GM21367 (cell line): ENCODE measurements around the gene SLC25A18.

Experiments
- ATAC-seq: cut with Tn5 transposase; IDR thresholded peaks from one replicate; pipeline ENCODE4 v1.9.1; 2021; ENCODE audit not compliant: unreplicated experiment

Gene SLC25A18

DNA sequence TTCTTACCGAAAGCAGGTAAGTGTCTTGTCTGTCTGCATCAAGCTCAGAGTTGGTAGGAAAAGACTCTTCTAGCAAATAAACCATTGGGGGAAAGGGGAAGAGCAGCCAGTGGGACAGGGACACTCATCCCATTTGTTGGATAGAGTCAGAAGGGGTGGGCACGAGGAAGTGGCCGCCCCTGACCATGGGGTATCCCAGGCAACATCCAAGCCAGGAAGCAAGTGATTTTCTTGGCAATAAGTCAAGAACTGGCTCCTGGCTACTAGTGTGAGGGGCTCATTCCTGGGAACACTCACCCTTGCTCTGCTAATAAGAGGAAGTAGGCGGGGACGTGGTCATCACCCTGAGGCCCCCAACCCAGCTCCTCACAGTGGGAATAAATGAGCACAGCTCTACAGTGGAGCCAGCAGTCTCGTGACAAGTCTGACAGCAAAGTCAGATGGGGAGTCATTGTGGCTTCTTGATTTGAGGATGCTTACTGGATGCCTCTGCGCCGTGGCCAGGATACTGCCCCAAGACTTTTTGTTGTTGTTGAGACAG lies 6.7 kb downstream of the SLC25A18 start:
- no peak for ATAC-seq

DNA sequence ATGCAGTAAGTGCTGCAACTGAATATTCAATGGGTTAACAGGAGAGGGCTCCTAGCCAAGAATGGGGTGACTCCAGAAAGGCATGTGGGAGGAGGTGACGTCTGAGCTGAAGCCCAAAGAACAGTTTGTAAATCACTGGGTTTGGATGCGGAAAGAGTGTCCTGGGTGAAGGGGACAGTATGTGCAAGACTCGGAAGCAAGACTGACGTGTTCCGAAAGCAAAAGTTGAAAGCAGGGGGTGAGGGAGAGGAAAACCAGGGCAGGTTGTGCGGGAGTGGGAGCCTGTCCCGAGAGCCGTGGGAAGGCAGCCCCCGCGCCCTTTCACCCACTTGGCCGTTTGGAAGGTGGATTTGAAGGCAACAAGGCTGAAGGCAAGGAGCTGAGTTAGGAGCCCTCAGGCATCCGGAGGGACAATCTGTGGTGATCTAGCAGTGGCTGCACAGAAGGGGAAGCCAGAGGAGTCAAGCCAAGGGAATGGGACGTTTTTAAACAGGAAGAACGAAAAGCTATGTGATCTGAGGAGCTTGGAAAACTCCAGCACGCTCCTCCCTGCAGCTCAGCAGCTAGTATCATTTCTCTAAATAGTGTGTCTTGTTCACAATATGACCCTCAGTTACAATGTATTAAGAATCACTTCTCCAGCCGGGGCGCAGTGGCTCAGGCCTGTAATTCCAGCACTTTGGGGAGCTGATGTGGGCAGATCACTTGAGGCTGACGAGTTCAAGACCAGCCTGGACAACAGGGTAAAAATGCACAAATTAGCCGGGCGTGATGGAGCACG lies 7.7 kb downstream of the SLC25A18 start:
- no peak for ATAC-seq

DNA sequence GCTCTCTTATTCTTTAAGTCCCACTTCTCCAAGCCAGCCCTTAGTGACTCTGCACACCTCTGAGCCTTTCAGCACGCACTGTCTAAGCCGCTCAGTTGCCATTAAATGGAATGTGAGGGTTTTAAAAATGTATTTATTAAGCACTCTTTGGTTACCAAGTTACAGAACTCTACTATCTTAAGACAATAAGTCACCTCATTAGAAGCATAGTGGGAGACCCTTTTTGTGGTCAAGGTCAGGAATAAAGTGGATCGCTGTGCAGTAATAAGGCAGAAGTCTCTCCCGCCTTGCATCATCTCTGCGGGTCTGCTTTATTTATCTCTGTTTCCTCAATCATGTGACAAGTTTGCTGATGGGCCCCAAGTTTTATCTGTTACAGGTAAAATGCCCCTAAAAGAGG lies 11.9 kb downstream of the SLC25A18 start:
- ATAC-seq: no peak

DNA sequence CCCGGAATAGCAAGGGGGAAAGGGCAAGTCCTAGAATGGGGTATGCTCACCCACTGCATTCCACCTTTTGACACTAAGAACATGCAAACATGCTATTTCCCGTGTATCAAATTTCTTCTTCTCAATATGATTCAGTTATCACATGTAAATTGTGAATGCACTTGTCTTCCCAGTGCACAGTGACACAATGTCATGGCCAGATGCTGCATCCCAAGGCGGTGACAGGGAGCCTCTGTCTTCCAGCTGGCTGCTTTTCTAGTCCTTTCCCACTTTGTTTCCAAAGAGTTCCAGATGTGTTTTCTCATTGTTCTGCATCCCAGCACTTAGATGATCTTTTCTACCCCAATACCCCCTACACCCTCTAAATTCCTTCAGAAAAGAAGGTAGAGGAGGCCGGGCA lies 12.4 kb downstream of the SLC25A18 start:
- no peak for ATAC-seq

DNA sequence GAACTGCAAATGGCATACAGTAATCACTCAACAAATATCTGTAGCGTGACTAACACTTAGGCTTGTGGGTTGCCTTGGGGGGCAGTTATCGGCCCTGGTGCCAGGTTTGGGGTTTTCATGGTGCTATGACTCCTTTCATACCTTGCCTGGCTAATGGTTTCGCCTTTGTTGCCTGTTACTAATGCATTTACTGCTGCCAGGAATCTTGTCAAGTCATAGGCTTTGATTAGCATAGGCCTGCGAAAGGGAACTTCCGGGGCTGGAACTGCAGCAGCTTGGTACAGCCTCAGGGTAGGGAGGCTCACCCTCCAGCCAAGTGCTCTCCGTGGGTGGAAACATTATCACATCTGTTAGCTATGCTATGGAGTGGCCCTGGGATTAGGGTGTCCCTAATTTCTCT lies 13.2 kb downstream of the SLC25A18 start:
- ATAC-seq: no peak

DNA sequence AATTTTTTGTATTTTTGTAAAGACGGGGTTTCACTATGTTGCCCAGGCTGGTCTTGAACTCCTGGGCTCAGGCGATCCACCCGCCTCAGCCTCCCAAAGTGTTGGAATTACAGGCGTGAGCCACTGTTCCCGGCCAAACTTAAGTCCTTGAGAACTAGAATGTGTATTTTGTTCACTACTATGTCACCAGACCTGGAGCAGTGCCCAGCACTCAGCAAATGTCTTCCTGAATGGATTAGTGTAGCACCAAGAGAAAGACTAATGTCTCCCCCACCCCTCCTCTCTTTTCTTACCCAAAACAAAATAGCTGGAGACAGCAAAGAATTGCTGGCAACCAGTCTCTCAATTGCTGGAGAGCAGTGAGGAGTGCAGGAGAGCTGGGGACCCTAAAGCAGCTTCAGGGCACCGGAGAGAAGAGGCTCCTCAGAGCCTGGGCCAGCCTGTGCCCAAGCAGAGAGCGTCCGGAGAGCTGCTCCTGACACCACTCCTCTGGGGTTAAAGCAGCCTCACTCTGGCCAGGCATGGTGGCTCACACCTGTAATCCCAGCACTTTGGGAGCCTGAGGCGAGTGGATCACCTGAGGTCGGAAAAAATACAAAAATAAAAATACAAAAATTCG lies 14.9 kb downstream of the SLC25A18 start:
- no peak for ATAC-seq

DNA sequence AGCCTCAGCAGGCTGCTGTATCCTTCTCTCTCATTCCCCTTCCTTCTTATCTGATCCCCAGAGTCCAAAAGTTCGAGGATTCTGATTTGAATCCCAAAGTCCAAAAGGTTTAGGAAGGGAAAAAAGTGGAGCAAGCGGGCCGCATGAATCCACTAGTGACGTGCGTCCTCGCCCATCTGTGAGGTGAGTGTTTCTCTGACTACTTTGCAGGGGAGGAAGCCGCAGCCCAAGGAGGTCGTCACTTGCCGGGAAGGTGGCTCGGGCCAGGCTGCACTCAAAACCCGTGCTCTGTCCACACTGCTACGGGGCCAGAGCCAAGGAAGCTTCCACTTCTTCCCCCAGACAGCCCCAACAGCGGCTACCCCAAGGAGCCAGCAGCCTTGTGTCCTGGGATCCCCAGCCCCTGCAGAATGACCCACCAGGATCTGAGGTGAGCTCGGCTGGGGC lies 16.3 kb downstream of the SLC25A18 start:
- no peak for ATAC-seq

DNA sequence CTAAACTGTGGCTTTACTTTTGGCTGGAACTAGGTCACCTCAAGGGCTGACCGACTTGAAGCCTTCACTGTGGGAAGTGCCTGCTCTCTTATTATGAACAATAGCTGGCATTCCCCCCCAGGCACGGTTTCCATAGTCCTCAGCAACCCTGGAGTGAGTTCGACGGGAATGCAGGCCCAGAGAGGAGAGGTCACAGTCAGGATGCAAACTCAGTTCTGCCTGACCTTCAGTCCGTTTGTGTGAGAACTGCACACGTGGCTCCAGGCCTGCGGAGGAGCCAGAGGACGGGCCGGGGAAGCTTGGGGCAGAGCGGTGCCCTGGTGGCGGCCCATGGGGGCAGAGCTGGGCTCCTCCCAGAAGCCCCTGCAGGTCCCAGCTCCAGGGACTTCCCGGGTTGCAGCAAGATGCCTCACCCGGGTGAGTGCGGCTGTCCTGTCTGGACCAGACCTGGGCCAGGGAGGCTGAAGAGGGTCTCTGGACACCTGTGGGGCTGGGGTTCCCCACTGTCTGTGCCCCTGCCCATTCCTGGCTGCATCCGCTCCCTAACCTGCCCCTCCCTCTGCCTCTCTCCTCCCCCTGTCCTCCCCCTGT lies 17.2 kb downstream of the SLC25A18 start:
- no peak for ATAC-seq

DNA sequence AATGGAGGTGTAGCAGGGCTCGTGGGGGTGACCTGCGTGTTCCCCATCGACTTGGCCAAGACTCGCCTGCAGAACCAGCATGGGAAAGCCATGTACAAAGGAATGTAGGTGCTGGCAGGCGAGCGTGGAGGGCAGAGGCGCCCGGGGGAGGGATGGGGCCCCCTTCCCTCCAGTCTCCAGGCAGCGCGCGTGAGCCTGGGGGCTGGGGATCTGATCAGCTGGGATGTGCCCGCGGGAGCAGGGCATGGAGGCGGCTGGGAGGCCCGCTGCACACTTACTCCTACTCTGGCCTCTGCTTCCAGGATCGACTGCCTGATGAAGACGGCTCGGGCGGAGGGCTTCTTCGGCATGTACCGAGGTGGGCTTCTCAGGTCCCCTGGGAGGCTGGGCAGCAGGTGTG lies 17.8 kb downstream of the SLC25A18 start:
- ATAC-seq: no peak

DNA sequence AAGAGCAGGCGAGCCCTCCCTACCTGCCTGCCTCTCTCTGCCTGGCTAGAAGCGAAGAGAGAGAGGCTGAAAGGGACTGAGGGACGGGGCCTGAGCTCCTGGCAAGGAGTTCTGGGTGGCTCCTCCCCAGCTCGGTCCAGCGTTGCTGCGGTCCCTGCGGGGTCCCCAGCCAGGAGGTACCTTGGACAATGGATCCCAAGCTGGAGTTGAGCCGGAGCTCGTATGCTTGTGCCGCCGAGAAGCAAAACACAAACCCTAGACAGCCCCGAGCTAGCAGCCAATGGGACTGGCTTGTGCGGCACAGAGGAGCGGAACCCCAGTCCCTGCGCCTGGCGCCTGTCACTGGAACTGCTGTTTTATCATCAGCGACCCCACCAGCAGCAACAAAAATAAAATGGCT lies 18.3 kb downstream of the SLC25A18 start:
- ATAC-seq: no peak

DNA sequence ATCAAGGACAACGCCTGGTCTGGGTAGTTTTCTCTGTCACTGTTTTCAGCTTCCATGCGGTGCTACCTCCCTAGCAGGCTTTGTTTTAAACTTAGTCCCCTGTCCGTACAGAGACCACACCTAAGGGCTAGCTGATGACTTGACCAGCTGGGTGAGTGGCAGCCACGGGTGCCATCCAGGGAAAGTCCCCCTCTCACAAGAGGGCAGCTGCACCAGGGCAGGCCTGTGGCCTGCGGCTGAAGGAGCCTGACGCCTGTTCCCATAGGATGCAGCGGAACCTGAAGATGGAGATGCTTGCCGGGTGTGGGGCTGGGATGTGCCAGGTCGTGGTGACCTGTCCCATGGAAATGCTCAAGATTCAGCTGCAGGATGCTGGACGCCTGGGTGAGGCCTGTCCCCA lies 19.9 kb downstream of the SLC25A18 start:
- no peak for ATAC-seq

DNA sequence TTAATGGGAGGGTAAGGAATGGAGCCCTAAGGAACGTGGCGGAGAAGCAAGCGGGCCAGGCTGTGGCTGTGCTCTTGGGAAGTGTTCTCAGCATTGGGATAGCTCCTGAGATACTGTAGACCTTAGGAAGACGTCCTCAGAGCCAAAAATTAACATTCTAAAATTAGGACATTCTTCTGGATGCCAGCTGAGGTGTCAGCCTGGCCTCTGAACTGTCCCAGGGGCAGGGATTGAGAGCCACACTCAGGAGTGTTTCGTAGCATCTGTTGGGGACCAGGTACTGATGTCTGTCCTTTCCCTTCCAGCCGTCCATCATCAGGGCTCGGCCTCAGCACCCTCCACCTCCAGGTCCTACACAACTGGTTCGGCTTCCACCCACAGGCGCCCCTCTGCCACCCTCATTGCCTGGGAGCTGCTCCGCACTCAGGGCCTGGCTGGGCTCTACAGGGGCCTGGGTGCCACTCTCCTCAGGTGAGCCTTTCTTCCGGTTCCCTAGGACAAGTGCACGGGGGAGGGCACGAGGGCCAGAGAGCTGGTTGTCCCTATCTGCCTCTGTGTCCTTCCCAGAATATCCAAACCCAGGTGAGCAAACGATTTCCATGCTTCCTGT lies 23.6 kb downstream of the SLC25A18 start:
- ATAC-seq: no peak

DNA sequence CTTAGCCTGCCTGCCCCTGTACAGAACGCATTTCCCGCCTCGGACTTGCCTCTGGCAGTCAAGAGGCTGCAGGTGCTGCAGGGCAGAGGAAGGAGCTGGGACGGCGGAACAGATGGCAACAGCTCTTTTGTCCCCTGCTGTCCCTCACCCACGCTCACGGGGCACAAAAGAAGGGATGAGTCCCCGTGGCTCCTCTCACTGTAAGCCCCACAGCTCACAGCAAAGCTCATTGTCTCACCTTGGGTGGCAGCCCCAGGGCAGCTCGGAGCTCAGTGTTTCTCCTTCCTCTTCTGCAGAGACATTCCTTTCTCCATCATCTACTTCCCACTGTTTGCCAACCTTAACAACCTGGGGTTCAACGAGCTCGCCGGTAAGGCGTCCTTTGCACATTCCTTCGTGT lies 24.3 kb downstream of the SLC25A18 start:
- ATAC-seq: no peak

DNA sequence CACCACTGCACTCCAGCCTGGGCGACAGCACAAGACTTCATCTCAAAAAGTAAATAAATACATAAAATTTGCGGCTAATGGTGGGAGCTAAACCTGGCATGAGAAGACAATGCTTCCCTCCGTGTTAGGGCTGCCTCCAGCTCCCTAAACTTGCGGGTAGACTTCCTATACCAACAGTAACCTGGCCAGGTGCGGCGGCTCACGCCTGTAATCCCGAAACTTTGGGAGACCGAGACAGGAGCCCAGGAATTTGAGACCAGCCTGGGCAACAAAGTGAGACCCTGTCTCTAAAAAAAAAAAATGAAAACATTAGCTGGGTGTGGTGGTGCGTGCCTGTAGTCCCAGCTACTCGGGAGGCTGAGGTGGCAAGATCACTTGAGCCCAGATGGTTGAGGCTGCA lies 25.3 kb downstream of the SLC25A18 start:
- no peak for ATAC-seq

DNA sequence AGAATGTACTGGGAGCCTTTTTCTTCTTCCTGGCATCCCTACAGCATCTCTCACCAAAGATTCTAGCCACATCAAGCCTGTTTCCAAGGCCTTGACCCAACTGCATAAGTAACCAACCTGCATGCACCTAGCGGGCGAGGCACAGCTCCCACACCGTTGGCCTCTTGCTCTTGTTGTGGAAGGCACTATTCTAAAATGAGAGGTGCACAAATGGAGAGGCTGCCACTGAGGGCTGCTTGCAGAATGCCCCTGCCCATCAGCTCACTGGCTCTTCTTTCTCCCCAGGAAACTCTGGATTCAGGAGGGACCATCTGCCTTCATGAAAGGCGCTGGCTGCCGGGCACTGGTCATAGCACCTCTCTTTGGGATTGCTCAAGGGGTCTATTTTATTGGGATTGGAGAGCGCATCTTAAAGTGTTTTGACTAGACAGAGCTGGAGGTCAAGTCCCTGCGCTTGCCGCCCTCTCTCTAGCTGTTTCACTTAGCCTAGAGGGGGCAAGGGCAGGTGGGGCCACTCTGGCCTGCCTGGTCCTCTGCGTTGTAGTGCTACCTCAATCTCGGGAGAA lies 26.6 kb downstream of the SLC25A18 start:
- ATAC-seq: no peak

DNA sequence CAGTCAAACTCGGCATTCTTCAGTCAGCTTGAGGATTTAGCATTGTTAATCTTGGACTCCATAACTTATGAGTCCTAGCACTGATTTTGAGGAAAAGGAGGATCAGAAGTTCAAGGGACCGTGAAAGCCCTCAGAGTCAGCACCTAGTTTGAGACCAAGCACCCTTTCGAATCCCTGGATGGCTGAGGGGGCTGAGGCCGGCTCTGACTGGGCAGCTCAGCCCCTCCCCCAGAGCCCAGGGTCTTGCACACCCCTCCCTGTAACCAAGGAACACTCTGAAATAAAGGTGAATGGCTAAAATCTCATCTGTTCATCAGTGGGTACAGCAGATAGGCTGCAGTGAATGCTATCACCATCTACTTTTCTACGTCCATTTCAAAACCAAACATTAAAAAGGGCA lies 27.3 kb downstream of the SLC25A18 start:
- no peak for ATAC-seq

DNA sequence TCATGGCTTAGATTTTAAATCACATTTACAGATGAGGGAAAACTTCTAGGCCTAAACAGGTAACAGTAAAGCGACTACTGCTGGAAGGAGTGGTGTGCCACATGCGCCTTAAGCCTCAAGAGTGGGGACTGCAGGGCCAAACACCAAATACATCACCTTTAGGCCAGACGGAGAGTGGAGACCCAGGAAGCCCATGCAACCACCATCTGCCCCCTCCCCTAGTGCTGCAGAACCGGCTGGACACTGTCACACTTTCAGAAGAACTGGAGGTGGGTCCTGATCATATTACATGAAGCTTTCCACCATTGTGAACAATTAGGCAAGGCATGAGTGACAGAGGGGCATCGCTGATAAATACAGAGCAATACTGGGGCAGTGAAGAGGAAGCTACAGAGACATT lies 28.9 kb downstream of the SLC25A18 start:
- ATAC-seq: no peak

DNA sequence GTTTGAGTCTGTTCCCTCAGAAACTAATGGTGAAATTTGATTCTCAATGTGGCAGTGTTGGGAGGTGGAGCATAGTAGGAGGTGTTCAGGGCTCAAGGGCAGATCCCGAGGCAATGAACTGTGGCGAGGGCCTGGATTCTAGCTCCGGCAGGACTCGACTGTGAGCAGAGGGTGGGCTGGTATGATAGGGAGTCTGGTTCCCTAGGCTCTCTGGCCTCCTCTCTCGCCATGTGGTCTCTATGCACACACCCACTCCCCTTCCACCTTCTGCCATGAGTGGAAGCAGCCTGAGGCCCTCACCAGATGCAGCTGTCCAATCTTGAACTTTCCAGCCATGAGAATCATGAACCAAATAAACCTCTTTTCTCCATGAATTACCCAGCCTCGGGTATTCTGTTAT lies 32.9 kb downstream of the SLC25A18 start:
- ATAC-seq: no peak

DNA sequence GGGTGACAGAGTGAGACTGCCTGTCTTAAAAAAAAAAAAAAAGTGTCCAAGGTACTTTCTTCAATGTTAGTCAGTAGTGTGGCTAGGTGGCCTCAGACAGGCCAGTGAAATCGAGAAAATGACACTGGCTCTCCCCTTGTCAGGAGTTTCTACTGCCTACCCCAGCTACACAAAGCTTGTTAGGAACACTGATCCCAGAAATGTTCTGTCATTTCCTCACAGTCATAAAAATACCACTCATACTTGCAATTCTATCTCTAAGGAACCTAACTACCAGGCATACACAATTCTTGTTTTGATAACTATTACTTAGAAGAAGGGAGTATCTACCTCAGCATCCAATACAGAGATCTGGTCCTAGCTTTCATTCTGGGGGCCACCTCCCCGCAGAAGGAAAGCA lies 33.9 kb downstream of the SLC25A18 start:
- no peak for ATAC-seq

DNA sequence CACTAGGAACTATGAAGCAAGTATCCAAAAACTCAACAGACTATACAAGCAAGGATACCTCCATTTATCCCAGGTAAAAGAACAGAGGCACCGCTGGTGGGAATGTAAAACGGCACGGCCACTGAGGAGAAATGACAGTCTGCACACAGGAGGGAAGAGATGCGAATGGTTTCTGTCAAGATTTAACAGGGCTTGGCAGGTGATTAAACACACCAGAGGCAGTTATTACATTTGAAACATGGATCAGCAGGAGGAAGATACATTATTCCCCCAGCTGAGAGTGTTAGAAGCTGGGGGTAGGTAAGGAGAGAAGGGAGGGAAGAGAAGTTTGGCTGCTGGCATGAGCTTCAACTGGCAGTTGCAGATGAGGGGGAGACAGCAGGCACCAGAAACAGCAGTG lies 35.0 kb downstream of the SLC25A18 start:
- ATAC-seq: no peak

DNA sequence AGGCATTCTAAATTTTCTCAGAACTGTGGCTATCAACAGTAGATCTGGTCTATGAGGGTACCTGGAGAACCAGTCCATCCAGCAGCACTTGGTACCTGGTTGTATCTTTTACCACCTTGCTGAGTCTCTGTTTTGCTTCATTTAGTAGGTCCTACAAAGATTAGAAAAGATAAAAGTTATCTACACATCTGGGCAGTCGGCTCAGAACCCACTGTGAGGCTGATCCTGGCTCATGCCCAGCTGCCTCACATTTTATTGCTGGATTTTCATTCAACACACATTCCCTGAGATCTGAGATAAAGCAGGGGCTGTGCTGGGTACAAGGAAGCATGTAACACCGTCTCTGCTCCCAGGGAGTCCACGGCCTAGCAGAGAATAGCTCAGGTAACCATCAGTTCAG lies 37.7 kb downstream of the SLC25A18 start:
- no peak for ATAC-seq
